ENCODE results near the gene PDE8B. TPM values are rescaled to one million over a fixed set of nuclear protein-coding genes. Genes with fewer than 3 reads are reported as not detected.

PDE8B gene
- total RNA-seq, 1 experiment from 2014 or later = 0.07 TPM

- no peak overlapping the region for H3K4ac ChIP-seq (ENCODE audit: low read depth, low read length)
- H3T11ph ChIP-seq (ENCODE audit: low read length) = no peak overlapping the region
- no CpG with 5 or more reads among the region's 3 CpGs for WGBS (ENCODE audit: extremely low coverage, insufficient read length, low lambda C conversion rate)
- no peak overlapping the region for H2BK12ac ChIP-seq (ENCODE audit: insufficient read length, low read depth, low read length)
- no peak overlapping the region for H2BK5ac ChIP-seq (ENCODE audit: insufficient read length, low read length)
- H3K23me2 ChIP-seq (ENCODE audit: insufficient read length, low read depth, low read length, poor library complexity, severe bottlenecking) = no peaks in the 10 kb centered on the region
- Mint-ChIP-seq H3K27me3 (ENCODE audit: low read depth) (peaks cover 1% of the 10 kb centered on the region; the same call in 1 of the 2 replicates), H3K27ac (no peak overlapping the region), H3K9me3 (no peaks in the 10 kb centered on the region; a peak in 1 of 5 replicates), H3K4me3 (no peak overlapping the region), H3K4me1 (no peaks in the 10 kb centered on the region), H3K36me3 (ENCODE audit: insufficient read depth in 1 of 3, low read depth in 3 of 3) (no peaks in the 10 kb centered on the region)
- no peak overlapping the region for H2AK5ac ChIP-seq (ENCODE audit: insufficient read length, low read length)
- H3K9me3 ChIP-seq (ENCODE audit: control insufficient read depth, low read depth, low read length) = no peaks in the 10 kb centered on the region
- H3K4me1 ChIP-seq (ENCODE audit: insufficient read depth, low read length) = no peaks in the 10 kb centered on the region
- H4K20me1 ChIP-seq (ENCODE audit: control insufficient read depth, insufficient read depth, insufficient read length) = no peaks in the 10 kb centered on the region
- no peak overlapping the region for H3K23ac ChIP-seq (ENCODE audit: insufficient read length, low read depth, low read length)
- H2AFZ ChIP-seq (ENCODE audit: low read length) = no peak overlapping the region
- no peak overlapping the region for H2BK120ac ChIP-seq (ENCODE audit: low read depth, low read length, poor library complexity, severe bottlenecking)
- no peaks in the 10 kb centered on the region for H3K79me2 ChIP-seq (ENCODE audit: insufficient read depth, low read length)
- no peak overlapping the region for H3K14ac ChIP-seq (ENCODE audit: insufficient read depth, low read length)
- no peak overlapping the region for H3K27ac ChIP-seq (ENCODE audit: insufficient read length, low read depth, low read length)
- no peak overlapping the region for H4K5ac ChIP-seq (ENCODE audit: insufficient read length, low read depth, low read length)
- H2BK20ac ChIP-seq (ENCODE audit: low read depth, low read length, poor library complexity, severe bottlenecking) = no peak overlapping the region
- no peak for TF ChIP-seq CTCF (conservative IDR thresholded peaks at IDR 0.05)
- no peak overlapping the region for H3K18ac ChIP-seq (ENCODE audit: insufficient read length, low read depth, low read length)
- H3K9ac ChIP-seq (ENCODE audit: extremely low read depth, insufficient read length, low read length) = no peak overlapping the region
- no peak overlapping the region for H4K91ac ChIP-seq (ENCODE audit: insufficient read length, low read depth, low read length)
- no peak overlapping the region for H2BK15ac ChIP-seq (ENCODE audit: low read depth, low read length)
- no peaks in the 10 kb centered on the region for H3K79me1 ChIP-seq (ENCODE audit: insufficient read depth, low read depth, low read length, poor library complexity, severe bottlenecking)
- no peak overlapping the region for H3K4me2 ChIP-seq (ENCODE audit: insufficient read depth, insufficient read length, low read length)
- no peak overlapping the region for H4K8ac ChIP-seq (replicated peaks; ENCODE audit: insufficient read length, low read depth, low read length)
- no peaks in the 10 kb centered on the region for H3K27me3 ChIP-seq (ENCODE audit: insufficient read depth, low read length)
- no peak for DNase-seq
- no peak overlapping the region for H3K56ac ChIP-seq (ENCODE audit: insufficient read length, low read depth, low read length)
These were observed 57.0 kb downstream of the PDE8B start for GRCh38 chr5:77267496-77267895.
